Immature natural killer cell (primary cell): ENCODE data around the gene LGMN. TPM values are rescaled to one million over a fixed set of nuclear protein-coding genes. Genes with fewer than 3 reads are reported as not detected.

ENCODE experiments used
- DNase-seq, 3 donors: peaks; one replicate each; pipeline ENCODE4 v3.0.0; 2022; ENCODE audit warnings: mixed read lengths in 1 of 3
- H3K27ac Mint-ChIP-seq, 6 donors: one replicate each; pipeline ENCODE4 v1.8.0; 2020; ENCODE audit warnings: mixed read lengths in 6 of 6, mild to moderate bottlenecking in 5 of 6, inconsistent platforms in 4 of 6, moderate library complexity in 3 of 6
- H3K27me3 Mint-ChIP-seq, 3 donors: one replicate each; pipeline ENCODE4 v1.8.0; 2020 to 2021; ENCODE audit warnings: low read depth in 3 of 3, mild to moderate bottlenecking in 3 of 3, mixed read lengths in 3 of 3, moderate library complexity in 3 of 3, inconsistent platforms in 1 of 3
- H3K36me3 Mint-ChIP-seq, 3 donors: one replicate each; pipeline ENCODE4 v1.8.0; 2020; ENCODE audit warnings: mixed read lengths in 3 of 3, inconsistent platforms in 2 of 3, mild to moderate bottlenecking in 2 of 3
- H3K4me1 Mint-ChIP-seq, 2 donors: one replicate each; pipeline ENCODE4 v1.8.0; 2020; ENCODE audit warnings: inconsistent platforms in 2 of 2, mild to moderate bottlenecking in 2 of 2, mixed read lengths in 2 of 2, moderate library complexity in 1 of 2
- H3K4me3 Mint-ChIP-seq, 5 donors: one replicate each; pipeline ENCODE4 v1.8.0; 2020; ENCODE audit warnings: mild to moderate bottlenecking in 5 of 5, mixed read lengths in 5 of 5, inconsistent platforms in 3 of 5, moderate library complexity in 3 of 5
- H3K9me3 Mint-ChIP-seq, 6 donors: one replicate each; pipeline ENCODE4 v1.8.0; 2020; ENCODE audit warnings: mild to moderate bottlenecking in 6 of 6, mixed read lengths in 6 of 6, inconsistent platforms in 4 of 6, moderate library complexity in 3 of 6
- polyA plus RNA-seq, 3 donors: library from polyadenylated mRNA; unstranded; fragments of 300-500 nt; fragmentation: Illumina TruSeq; gene quantifications; one replicate each; pipeline ENCODE4 v1.2.3, GENCODE V29; 2021

Gene LGMN
- polyA plus RNA-seq, 3 donors from 2014 or later: 1.7 to 7.4 (median 2.9) TPM

- Mint-ChIP-seq H3K36me3 (peaks cover 13 to 48% (median 24%) of the 10 kb centered on the region in 3 donors), H3K9me3 (no peaks in the 10 kb centered on the region)
Measured at GRCh38 chr14:92654239-92654901, 94.1 kb downstream of the LGMN start.

More at GRCh38 chr14:92654239-92654901, 94.1 kb downstream of the LGMN start:
- H3K4me1 Mint-ChIP-seq: peaks cover 80 to 85% of the 10 kb centered on the region in 2 donors
- peak overlapping the region; percentile 99 to 100 (median 100) for H3K4me3 Mint-ChIP-seq
- peak overlapping the region; percentile 100 for H3K27ac Mint-ChIP-seq
- DNase-seq: peak; percentile 65 to 67 (median 67)
- peaks cover 40 to 71% (median 49%) of the 10 kb centered on the region in 3 donors for H3K27me3 Mint-ChIP-seq

Other genes with a start within 250 kb of the LGMN start
- 100 to 1,000 TPM in 1 of 3 donors, 10 to 100 TPM in 2; 38.8 to 131 (median 60.1) TPM for gene RIN3, start 234.8 kb downstream of the LGMN start, polyA plus RNA-seq
- 10 to 100 TPM in 2 of 3 donors, 1 to 10 TPM in 1; 6.8 to 19.7 (median 13.9) TPM for gene GOLGA5, start 45.7 kb upstream of the LGMN start, polyA plus RNA-seq
- under 1 TPM in 1 of 3 donors, not detected in 2; 0.63 TPM for gene CHGA, start 174.5 kb upstream of the LGMN start, polyA plus RNA-seq